K562 (cell line): ENCODE data around the gene PYROXD2.

Source experiments
- BRCA1 ChIP-seq, 2 experiments: fragments of 450-650 bp in 1 of 2; sonication (generic) in 1 of 2; formaldehyde crosslinking in 1 of 2; IDR thresholded peaks; 2 replicates each; pipeline versions ENCODE4 v1.5.0 to v1.6.1; 2017 to 2020; ENCODE audit warnings: mild to moderate bottlenecking in 1 of 2, missing genetic modification reagents in 1 of 2
- CHCHD3 ChIP-seq: fragments of 250-450 bp; sonication (Bioruptor Pico); IDR thresholded peaks from 2 replicates; pipeline ENCODE4 v2.1.2; 2022; ENCODE audit warnings: mild to moderate bottlenecking
- EP400 ChIP-seq: fragments of 450-650 bp; IDR thresholded peaks from 2 replicates; pipeline ENCODE4 v1.6.1; 2017; ENCODE audit warnings: antibody characterized with exemption, mild to moderate bottlenecking, moderate library complexity
- FUS ChIP-seq: fragments of 200-400 bp; formaldehyde crosslinking; optimal IDR thresholded peaks from 2 replicates; pipeline ENCODE3; 2017; ENCODE audit warnings: low read depth, low read length
- NR4A1 ChIP-seq, 2 experiments: fragments of 250-450 bp in 1 of 2; fragments of 450-650 bp in 1 of 2; sonication (Bioruptor Pico) in 1 of 2; IDR thresholded peaks; 2 replicates each; pipeline versions ENCODE4 v1.4.0 to v1.6.1; 2016 to 2020; ENCODE audit warnings: mild to moderate bottlenecking in 2 of 2, missing compliant biosample characterization in 1 of 2, missing genetic modification characterization in 1 of 2, moderate library complexity in 1 of 2
- POLR2A ChIP-seq: fragments of 450-650 bp; conservative IDR thresholded peaks from 2 replicates; pipeline ENCODE4 v1.6.1; 2016
- TF ChIP-seq, protein P1 (sequence below), 3 experiments: IDR thresholded peaks in 2 of 3; conservative IDR thresholded peaks in 1 of 3; 2 replicates each; pipeline ENCODE4 v1.5.1; 2011 to 2012; ENCODE audit warnings: low read length in 3 of 3, mild to moderate bottlenecking in 3 of 3, control low read depth in 2 of 3, improper control_type of control experiment in 1 of 3, inconsistent platforms in 1 of 3, low read depth in 1 of 3, mixed read lengths in 1 of 3, moderate library complexity in 1 of 3; ENCODE audit not compliant: insufficient read depth in 2 of 3
- TF ChIP-seq, protein P2 (sequence below), 2 experiments: fragments of 450-650 bp; formaldehyde crosslinking in 1 of 2; IDR thresholded peaks; 2 replicates each; pipeline versions ENCODE4 v1.4.0 to v1.6.1; 2014 to 2020; ENCODE audit warnings: mild to moderate bottlenecking in 2 of 2, borderline replicate concordance in 1 of 2, low read depth in 1 of 2
- TF ChIP-seq, protein P3 (sequence below): sonication (generic); formaldehyde crosslinking; IDR thresholded peaks from 2 replicates; pipeline ENCODE4 v1.8.0; 2022; ENCODE audit warnings: missing genetic modification reagents, mild to moderate bottlenecking, borderline replicate concordance

DNA sequence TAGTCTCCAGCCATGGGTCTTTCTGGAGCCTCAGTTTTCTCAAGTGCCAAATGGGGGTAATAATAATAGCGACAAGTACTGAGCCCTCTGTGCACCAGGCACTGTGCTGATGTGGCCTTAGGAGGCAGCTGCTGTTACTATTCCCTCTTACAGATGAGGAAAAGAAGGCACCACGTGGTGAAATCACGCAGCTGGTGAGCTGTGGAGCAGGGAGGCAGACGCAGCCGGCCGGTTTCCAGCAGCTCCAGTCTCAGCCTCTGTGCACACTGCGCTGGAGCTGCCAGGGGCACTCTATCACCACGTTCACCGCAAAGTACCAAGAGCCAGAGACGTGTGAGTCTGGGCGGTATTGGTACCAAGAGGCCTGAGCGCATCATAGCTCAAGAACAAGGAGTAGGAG, 9.6 kb downstream of the PYROXD2 start:
- no peak for TF ChIP-seq NR4A1 (CRISPR knock-in tag; IDR thresholded peaks at IDR 0.05)
- no peak for TF ChIP-seq NR4A1 (tag; IDR thresholded peaks at IDR 0.05)
- TF ChIP-seq, protein P1, sequence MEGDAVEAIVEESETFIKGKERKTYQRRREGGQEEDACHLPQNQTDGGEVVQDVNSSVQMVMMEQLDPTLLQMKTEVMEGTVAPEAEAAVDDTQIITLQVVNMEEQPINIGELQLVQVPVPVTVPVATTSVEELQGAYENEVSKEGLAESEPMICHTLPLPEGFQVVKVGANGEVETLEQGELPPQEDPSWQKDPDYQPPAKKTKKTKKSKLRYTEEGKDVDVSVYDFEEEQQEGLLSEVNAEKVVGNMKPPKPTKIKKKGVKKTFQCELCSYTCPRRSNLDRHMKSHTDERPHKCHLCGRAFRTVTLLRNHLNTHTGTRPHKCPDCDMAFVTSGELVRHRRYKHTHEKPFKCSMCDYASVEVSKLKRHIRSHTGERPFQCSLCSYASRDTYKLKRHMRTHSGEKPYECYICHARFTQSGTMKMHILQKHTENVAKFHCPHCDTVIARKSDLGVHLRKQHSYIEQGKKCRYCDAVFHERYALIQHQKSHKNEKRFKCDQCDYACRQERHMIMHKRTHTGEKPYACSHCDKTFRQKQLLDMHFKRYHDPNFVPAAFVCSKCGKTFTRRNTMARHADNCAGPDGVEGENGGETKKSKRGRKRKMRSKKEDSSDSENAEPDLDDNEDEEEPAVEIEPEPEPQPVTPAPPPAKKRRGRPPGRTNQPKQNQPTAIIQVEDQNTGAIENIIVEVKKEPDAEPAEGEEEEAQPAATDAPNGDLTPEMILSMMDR (IDR thresholded peaks at IDR 0.05 in 2 of 3, conservative IDR thresholded peaks at IDR 0.05 in 1 of 3; ENCODE audit: insufficient read depth in 2 of 3, low read depth in 1 of 3, low read length in 3 of 3) = no peak
- no peak for TF ChIP-seq CHCHD3 (CRISPR knock-in tag)
- TF ChIP-seq BRCA1 (IDR thresholded peaks at IDR 0.05) = no peak
- no peak for TF ChIP-seq BRCA1 (CRISPR knock-in tag; IDR thresholded peaks at IDR 0.05)
- no peak for TF ChIP-seq EP400
- TF ChIP-seq, protein P2, sequence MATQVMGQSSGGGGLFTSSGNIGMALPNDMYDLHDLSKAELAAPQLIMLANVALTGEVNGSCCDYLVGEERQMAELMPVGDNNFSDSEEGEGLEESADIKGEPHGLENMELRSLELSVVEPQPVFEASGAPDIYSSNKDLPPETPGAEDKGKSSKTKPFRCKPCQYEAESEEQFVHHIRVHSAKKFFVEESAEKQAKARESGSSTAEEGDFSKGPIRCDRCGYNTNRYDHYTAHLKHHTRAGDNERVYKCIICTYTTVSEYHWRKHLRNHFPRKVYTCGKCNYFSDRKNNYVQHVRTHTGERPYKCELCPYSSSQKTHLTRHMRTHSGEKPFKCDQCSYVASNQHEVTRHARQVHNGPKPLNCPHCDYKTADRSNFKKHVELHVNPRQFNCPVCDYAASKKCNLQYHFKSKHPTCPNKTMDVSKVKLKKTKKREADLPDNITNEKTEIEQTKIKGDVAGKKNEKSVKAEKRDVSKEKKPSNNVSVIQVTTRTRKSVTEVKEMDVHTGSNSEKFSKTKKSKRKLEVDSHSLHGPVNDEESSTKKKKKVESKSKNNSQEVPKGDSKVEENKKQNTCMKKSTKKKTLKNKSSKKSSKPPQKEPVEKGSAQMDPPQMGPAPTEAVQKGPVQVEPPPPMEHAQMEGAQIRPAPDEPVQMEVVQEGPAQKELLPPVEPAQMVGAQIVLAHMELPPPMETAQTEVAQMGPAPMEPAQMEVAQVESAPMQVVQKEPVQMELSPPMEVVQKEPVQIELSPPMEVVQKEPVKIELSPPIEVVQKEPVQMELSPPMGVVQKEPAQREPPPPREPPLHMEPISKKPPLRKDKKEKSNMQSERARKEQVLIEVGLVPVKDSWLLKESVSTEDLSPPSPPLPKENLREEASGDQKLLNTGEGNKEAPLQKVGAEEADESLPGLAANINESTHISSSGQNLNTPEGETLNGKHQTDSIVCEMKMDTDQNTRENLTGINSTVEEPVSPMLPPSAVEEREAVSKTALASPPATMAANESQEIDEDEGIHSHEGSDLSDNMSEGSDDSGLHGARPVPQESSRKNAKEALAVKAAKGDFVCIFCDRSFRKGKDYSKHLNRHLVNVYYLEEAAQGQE (IDR thresholded peaks at IDR 0.05; ENCODE audit: borderline replicate concordance) = no peak
- TF ChIP-seq, protein P2 (CRISPR knock-in tag; IDR thresholded peaks at IDR 0.05; ENCODE audit: low read depth) = no peak
- TF ChIP-seq, protein P3, sequence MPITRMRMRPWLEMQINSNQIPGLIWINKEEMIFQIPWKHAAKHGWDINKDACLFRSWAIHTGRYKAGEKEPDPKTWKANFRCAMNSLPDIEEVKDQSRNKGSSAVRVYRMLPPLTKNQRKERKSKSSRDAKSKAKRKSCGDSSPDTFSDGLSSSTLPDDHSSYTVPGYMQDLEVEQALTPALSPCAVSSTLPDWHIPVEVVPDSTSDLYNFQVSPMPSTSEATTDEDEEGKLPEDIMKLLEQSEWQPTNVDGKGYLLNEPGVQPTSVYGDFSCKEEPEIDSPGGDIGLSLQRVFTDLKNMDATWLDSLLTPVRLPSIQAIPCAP = no peak
- no peak for TF ChIP-seq POLR2A
- TF ChIP-seq FUS = no peak
